NCI-H2171 treated with DMSO at 0.1 percent for 48 hours (cell line): ENCODE data around the gene PDHA1.

Source experiments
- DNase-seq: peaks from one replicate; lab custom pipeline; 2025; lab: John Stamatoyannopoulos, UW

Gene PDHA1

GRCh38 chrX:19343535-19344408 lies at the start of gene PDHA1:
Gene PDHA1 (plus strand): TSS chrX:19343927. CDS start chrX:19344038, 111 bp downstream.
- peak; percentile 90 for DNase-seq

- DNase-seq, result no peak
Observed at GRCh38 chrX:19303256-19303880, 40.4 kb upstream of the PDHA1 start.

- no peak for DNase-seq
Observed at GRCh38 chrX:19326567-19326966, 17.2 kb upstream of the PDHA1 start.

GRCh38 chrX:19331831-19332230 lies 11.9 kb upstream of the PDHA1 start:
- no peak for DNase-seq

- DNase-seq, result peak; percentile 62
Observed at GRCh38 chrX:19332983-19333382, 10.7 kb upstream of the PDHA1 start.

- peak; percentile 27 for DNase-seq
Observed at GRCh38 chrX:19334945-19335626, 8.6 kb upstream of the PDHA1 start.

GRCh38 chrX:19342331-19342906 lies 1.3 kb upstream of the PDHA1 start:
- DNase-seq, result peak; percentile 30

GRCh38 chrX:19343085-19343534 lies 617 bp upstream of the PDHA1 start:
- no peak for DNase-seq

GRCh38 chrX:19344661-19345060 lies 934 bp downstream of the PDHA1 start:
- DNase-seq, result peak; percentile 30

GRCh38 chrX:19347916-19348315 lies 4.2 kb downstream of the PDHA1 start:
- no peak for DNase-seq

- DNase-seq, result no peak
Observed at GRCh38 chrX:19349264-19349663, 5.5 kb downstream of the PDHA1 start.

GRCh38 chrX:19350941-19351384 lies 7.2 kb downstream of the PDHA1 start:
- DNase-seq, result no peak

GRCh38 chrX:19354625-19355024 lies 10.9 kb downstream of the PDHA1 start:
- no peak for DNase-seq

GRCh38 chrX:19358521-19358920 lies 14.8 kb downstream of the PDHA1 start:
- DNase-seq, result no peak

GRCh38 chrX:19360903-19361302 lies 17.2 kb downstream of the PDHA1 start:
- DNase-seq, result no peak

GRCh38 chrX:19361701-19362100 lies 18.0 kb downstream of the PDHA1 start:
- DNase-seq, result no peak

- no peak for DNase-seq
Observed at GRCh38 chrX:19368576-19368975, 24.8 kb downstream of the PDHA1 start.

- DNase-seq, result no peak
Observed at GRCh38 chrX:19370061-19370460, 26.3 kb downstream of the PDHA1 start.

GRCh38 chrX:19372170-19372546 lies 28.4 kb downstream of the PDHA1 start:
- DNase-seq, result peak; percentile 69

- DNase-seq, result peak; percentile 49
Observed at GRCh38 chrX:19372547-19373331, 29.0 kb downstream of the PDHA1 start.

GRCh38 chrX:19373351-19373891 lies 29.7 kb downstream of the PDHA1 start:
- DNase-seq, result no peak
